Liver (tissue), 9 donors: ENCODE results near the gene MYRF. TPM values are rescaled to one million over a fixed set of nuclear protein-coding genes. Genes with fewer than 3 reads are reported as not detected.

ENCODE experiments used
- DNase-seq: peaks from one replicate; pipeline ENCODE4 v3.0.0-alpha.2; 2017; ENCODE audit warnings: low spot score
- H3K27ac ChIP-seq, 2 donors: one replicate each; pipeline ENCODE4 v1.7.0; 2013; ENCODE audit warnings: inconsistent platforms in 2 of 2, low read length in 2 of 2, control low read depth in 1 of 2, low read depth in 1 of 2, mild to moderate bottlenecking in 1 of 2
- H3K27me3 ChIP-seq, 4 donors: one replicate each; pipeline versions ENCODE4 v1.6.1 to v1.7.0; 2013; ENCODE audit warnings: low read length in 3 of 4, inconsistent platforms in 1 of 4, mild to moderate bottlenecking in 1 of 4, moderate library complexity in 1 of 4; ENCODE audit not compliant: control insufficient read depth in 4 of 4, insufficient read depth in 4 of 4
- H3K36me3 ChIP-seq, 4 donors: one replicate each; pipeline versions ENCODE4 v1.6.1 to v1.7.0; 2013; ENCODE audit warnings: low read length in 3 of 4, mild to moderate bottlenecking in 3 of 4, low read depth in 1 of 4, moderate library complexity in 1 of 4; ENCODE audit not compliant: control insufficient read depth in 4 of 4, insufficient read depth in 3 of 4
- H3K4me1 ChIP-seq, 4 donors: one replicate each; pipeline versions ENCODE4 v1.6.1 to v1.7.0; 2013; ENCODE audit warnings: low read length in 3 of 4, mild to moderate bottlenecking in 3 of 4, moderate library complexity in 1 of 4; ENCODE audit not compliant: control insufficient read depth in 4 of 4, insufficient read depth in 4 of 4
- H3K4me3 ChIP-seq, 3 donors: one replicate each; pipeline versions ENCODE4 v1.6.1 to v1.7.0; 2013; ENCODE audit warnings: low read length in 3 of 3, control low read depth in 1 of 3, low read depth in 1 of 3, mild to moderate bottlenecking in 1 of 3
- H3K9ac ChIP-seq, 2 donors: one replicate each; pipeline ENCODE4 v1.7.0; 2013; ENCODE audit warnings: low read length in 2 of 2, mild to moderate bottlenecking in 2 of 2, moderate library complexity in 2 of 2, control low read depth in 1 of 2, low read depth in 1 of 2
- H3K9me3 ChIP-seq, 4 donors: one replicate each; pipeline versions ENCODE4 v1.6.1 to v1.7.0; 2013; ENCODE audit warnings: low read length in 3 of 4; ENCODE audit not compliant: control insufficient read depth in 4 of 4
- ATF3 ChIP-seq: IDR thresholded peaks from 2 replicates; pipeline ENCODE4 v1.6.1; 2016; ENCODE audit warnings: antibody characterized with exemption
- CTCF ChIP-seq: fragments of 150-350 bp; IDR thresholded peaks from 2 replicates; pipeline ENCODE4 v1.5.1; 2017; ENCODE audit warnings: improper control_type of control experiment, low read depth, low read length; ENCODE audit not compliant: missing input control
- EGR1 ChIP-seq, 2 donors: IDR thresholded peaks; 2 replicates each; pipeline ENCODE4 v1.6.1; 2016 to 2018; ENCODE audit warnings: antibody characterized with exemption in 2 of 2, low read depth in 2 of 2
- FOXA1 ChIP-seq: IDR thresholded peaks from 2 replicates; pipeline ENCODE4 v1.6.1; 2016; ENCODE audit warnings: antibody characterized with exemption
- FOXA2 ChIP-seq: IDR thresholded peaks from 2 replicates; pipeline ENCODE4 v1.6.1; 2016; ENCODE audit warnings: antibody characterized with exemption
- GABPA ChIP-seq, 2 donors: IDR thresholded peaks in 1 of 2; conservative IDR thresholded peaks in 1 of 2; 2 replicates each; pipeline ENCODE4 v1.6.1; 2016; ENCODE audit warnings: antibody characterized with exemption in 2 of 2, mild to moderate bottlenecking in 1 of 2, moderate library complexity in 1 of 2
- HNF4A ChIP-seq, 2 donors: conservative IDR thresholded peaks; 2 replicates each; pipeline ENCODE4 v1.6.1; 2016; ENCODE audit warnings: antibody characterized with exemption in 2 of 2, mild to moderate bottlenecking in 2 of 2
- HNF4G ChIP-seq: IDR thresholded peaks from 2 replicates; pipeline ENCODE4 v1.6.1; 2016; ENCODE audit warnings: antibody characterized with exemption
- JUND ChIP-seq, 2 donors: IDR thresholded peaks; 2 replicates each; pipeline ENCODE4 v1.6.1; 2016; ENCODE audit warnings: antibody characterized with exemption in 2 of 2
- RAD21 ChIP-seq, 2 donors: IDR thresholded peaks; 2 replicates each; pipeline ENCODE4 v1.6.1; 2016; ENCODE audit warnings: antibody characterized with exemption in 2 of 2, mild to moderate bottlenecking in 2 of 2
- RXRA ChIP-seq, 2 donors: IDR thresholded peaks; 2 replicates each; pipeline ENCODE4 v1.6.1; 2017 to 2018; ENCODE audit warnings: antibody characterized with exemption in 2 of 2, mild to moderate bottlenecking in 1 of 2
- SP1 ChIP-seq: IDR thresholded peaks from 2 replicates; pipeline ENCODE4 v1.6.1; 2018; ENCODE audit warnings: antibody characterized with exemption, mild to moderate bottlenecking
- TAF1 ChIP-seq: conservative IDR thresholded peaks from 2 replicates; pipeline ENCODE4 v1.6.1; 2016; ENCODE audit warnings: antibody characterized with exemption, mild to moderate bottlenecking
- YY1 ChIP-seq: IDR thresholded peaks from 2 replicates; pipeline ENCODE4 v1.6.1; 2016; ENCODE audit warnings: antibody characterized with exemption, mild to moderate bottlenecking
- ZBTB33 ChIP-seq: IDR thresholded peaks from 2 replicates; pipeline ENCODE4 v1.6.1; 2016; ENCODE audit warnings: antibody characterized with exemption
- WGBS: extraction: QIAGEN DNeasy Blood & Tissue Kit; methylation state at CpG from one replicate; pipeline ENCODE4 v1.1.7; 2013; 5-methylcytosine and 5-hydroxymethylcytosine counted together
- polyA plus RNA-seq, 2 donors: library from polyadenylated mRNA; stranded (reverse) in 1 of 2; unstranded in 1 of 2; fragments of 200-250 nt in 1 of 2; fragments of >200 nt in 1 of 2; fragmentation: Nextera tagmentation in 1 of 2; extraction: Ambion mirVana in 1 of 2; gene quantifications; one replicate each; pipeline versions ENCODE4 v1.2.1 to v1.2.3, GENCODE V29; 2013 to 2015
- total RNA-seq, 2 donors: library from RNA; depleted of rRNA; stranded (reverse); fragments of >200 nt; gene quantifications; one replicate each; pipeline ENCODE4 v1.2.3, GENCODE V29; 2014
- TF ChIP-seq, protein P1 (sequence below): IDR thresholded peaks from 2 replicates; pipeline ENCODE4 v1.6.1; 2016; ENCODE audit warnings: antibody characterized with exemption
- TF ChIP-seq, protein P2 (sequence below): IDR thresholded peaks from 2 replicates; pipeline ENCODE4 v1.6.1; 2016; ENCODE audit warnings: antibody characterized with exemption, mild to moderate bottlenecking
- donor health status: healthy.
- donor health status: healthy.
- donor health status: healthy.
- donor health status: healthy.
- donor health status: healthy.

Gene MYRF
- total and polyA plus RNA-seq, 4 donors = 3.5 to 6.5 (median 4.4) TPM

- no peak overlapping the region for H3K4me3 ChIP-seq
- no peak overlapping the region for H3K9ac ChIP-seq
- no peaks in the 10 kb centered on the region for H3K4me1 ChIP-seq
- no peak overlapping the region for H3K27ac ChIP-seq
- no peaks in the 10 kb centered on the region for H3K9me3 ChIP-seq
- TF ChIP-seq GABPA (IDR thresholded peaks at IDR 0.05 in 1 of 2, conservative IDR thresholded peaks at IDR 0.05 in 1 of 2) = no peak
- no peak for TF ChIP-seq TAF1
- TF ChIP-seq CTCF = no peak
- no peak for TF ChIP-seq SP1
- TF ChIP-seq FOXA1 = no peak
- TF ChIP-seq ATF3 = no peak
- TF ChIP-seq EGR1 (IDR thresholded peaks at IDR 0.05; ENCODE audit: low read depth in 2 of 2) = no peak
- no peak for TF ChIP-seq HNF4A (conservative IDR thresholded peaks at IDR 0.05)
- TF ChIP-seq, protein P1, sequence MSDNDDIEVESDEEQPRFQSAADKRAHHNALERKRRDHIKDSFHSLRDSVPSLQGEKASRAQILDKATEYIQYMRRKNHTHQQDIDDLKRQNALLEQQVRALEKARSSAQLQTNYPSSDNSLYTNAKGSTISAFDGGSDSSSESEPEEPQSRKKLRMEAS = no peak
- TF ChIP-seq HNF4G = no peak
- TF ChIP-seq RXRA (IDR thresholded peaks at IDR 0.05) = no peak
- no peak for TF ChIP-seq RAD21 (IDR thresholded peaks at IDR 0.05)
- TF ChIP-seq ZBTB33 = no peak
- TF ChIP-seq JUND (IDR thresholded peaks at IDR 0.05) = no peak
- TF ChIP-seq YY1 = no peak
- H3K27me3 ChIP-seq = no peaks in the 10 kb centered on the region
- WGBS = 78% methylated on average over 23 of the region's 23 CpGs
- H3K36me3 ChIP-seq = no peaks in the 10 kb centered on the region
- DNase-seq = no peak
Observed at GRCh38 chr11:61737636-61738386, 14.6 kb upstream of the MYRF start.

- Histone ChIP-seq H3K36me3 (no peaks in the 10 kb centered on the region), H3K4me1 (no peaks in the 10 kb centered on the region), H3K9me3 (no peaks in the 10 kb centered on the region), H3K27ac (no peak overlapping the region), H3K9ac (no peak overlapping the region), H3K27me3 (no peaks in the 10 kb centered on the region), H3K4me3 (no peak overlapping the region)
- DNase-seq = no peak
- 87% methylated on average over 7 of the region's 7 CpGs for WGBS
- TF ChIP-seq GABPA (IDR thresholded peaks at IDR 0.05 in 1 of 2, conservative IDR thresholded peaks at IDR 0.05 in 1 of 2) = no peak
- TF ChIP-seq, protein P2, sequence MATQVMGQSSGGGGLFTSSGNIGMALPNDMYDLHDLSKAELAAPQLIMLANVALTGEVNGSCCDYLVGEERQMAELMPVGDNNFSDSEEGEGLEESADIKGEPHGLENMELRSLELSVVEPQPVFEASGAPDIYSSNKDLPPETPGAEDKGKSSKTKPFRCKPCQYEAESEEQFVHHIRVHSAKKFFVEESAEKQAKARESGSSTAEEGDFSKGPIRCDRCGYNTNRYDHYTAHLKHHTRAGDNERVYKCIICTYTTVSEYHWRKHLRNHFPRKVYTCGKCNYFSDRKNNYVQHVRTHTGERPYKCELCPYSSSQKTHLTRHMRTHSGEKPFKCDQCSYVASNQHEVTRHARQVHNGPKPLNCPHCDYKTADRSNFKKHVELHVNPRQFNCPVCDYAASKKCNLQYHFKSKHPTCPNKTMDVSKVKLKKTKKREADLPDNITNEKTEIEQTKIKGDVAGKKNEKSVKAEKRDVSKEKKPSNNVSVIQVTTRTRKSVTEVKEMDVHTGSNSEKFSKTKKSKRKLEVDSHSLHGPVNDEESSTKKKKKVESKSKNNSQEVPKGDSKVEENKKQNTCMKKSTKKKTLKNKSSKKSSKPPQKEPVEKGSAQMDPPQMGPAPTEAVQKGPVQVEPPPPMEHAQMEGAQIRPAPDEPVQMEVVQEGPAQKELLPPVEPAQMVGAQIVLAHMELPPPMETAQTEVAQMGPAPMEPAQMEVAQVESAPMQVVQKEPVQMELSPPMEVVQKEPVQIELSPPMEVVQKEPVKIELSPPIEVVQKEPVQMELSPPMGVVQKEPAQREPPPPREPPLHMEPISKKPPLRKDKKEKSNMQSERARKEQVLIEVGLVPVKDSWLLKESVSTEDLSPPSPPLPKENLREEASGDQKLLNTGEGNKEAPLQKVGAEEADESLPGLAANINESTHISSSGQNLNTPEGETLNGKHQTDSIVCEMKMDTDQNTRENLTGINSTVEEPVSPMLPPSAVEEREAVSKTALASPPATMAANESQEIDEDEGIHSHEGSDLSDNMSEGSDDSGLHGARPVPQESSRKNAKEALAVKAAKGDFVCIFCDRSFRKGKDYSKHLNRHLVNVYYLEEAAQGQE = no peak
- no peak for TF ChIP-seq RAD21 (IDR thresholded peaks at IDR 0.05)
- no peak for TF ChIP-seq CTCF
- TF ChIP-seq SP1 = no peak
- TF ChIP-seq TAF1 = no peak
- no peak for TF ChIP-seq JUND (IDR thresholded peaks at IDR 0.05)
- TF ChIP-seq YY1 = no peak
- TF ChIP-seq HNF4A (conservative IDR thresholded peaks at IDR 0.05) = no peak
- TF ChIP-seq, protein P1 = no peak
- no peak for TF ChIP-seq FOXA2
Observed at GRCh38 chr11:61738776-61739175, 13.7 kb upstream of the MYRF start.
